ENCODE measurements around the gene CLMN.

- TF ChIP-seq EP300 (IDR thresholded peaks at IDR 0.05): no peak
- TF ChIP-seq, protein P1, sequence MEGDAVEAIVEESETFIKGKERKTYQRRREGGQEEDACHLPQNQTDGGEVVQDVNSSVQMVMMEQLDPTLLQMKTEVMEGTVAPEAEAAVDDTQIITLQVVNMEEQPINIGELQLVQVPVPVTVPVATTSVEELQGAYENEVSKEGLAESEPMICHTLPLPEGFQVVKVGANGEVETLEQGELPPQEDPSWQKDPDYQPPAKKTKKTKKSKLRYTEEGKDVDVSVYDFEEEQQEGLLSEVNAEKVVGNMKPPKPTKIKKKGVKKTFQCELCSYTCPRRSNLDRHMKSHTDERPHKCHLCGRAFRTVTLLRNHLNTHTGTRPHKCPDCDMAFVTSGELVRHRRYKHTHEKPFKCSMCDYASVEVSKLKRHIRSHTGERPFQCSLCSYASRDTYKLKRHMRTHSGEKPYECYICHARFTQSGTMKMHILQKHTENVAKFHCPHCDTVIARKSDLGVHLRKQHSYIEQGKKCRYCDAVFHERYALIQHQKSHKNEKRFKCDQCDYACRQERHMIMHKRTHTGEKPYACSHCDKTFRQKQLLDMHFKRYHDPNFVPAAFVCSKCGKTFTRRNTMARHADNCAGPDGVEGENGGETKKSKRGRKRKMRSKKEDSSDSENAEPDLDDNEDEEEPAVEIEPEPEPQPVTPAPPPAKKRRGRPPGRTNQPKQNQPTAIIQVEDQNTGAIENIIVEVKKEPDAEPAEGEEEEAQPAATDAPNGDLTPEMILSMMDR (IDR thresholded peaks at IDR 0.05): no peak
Observed at GRCh38 chr14:95294320-95294719, 25.4 kb downstream of the CLMN start.
